ENCODE data around the gene DACT1. TPM values are rescaled to one million over a fixed set of nuclear protein-coding genes. Genes with fewer than 3 reads are reported as not detected.

DACT1 gene
- total and polyA plus RNA-seq, 2 donors (not counting 1 experiment from before 2014, with no cell fraction given) = 10.2 to 10.6 TPM

DNA sequence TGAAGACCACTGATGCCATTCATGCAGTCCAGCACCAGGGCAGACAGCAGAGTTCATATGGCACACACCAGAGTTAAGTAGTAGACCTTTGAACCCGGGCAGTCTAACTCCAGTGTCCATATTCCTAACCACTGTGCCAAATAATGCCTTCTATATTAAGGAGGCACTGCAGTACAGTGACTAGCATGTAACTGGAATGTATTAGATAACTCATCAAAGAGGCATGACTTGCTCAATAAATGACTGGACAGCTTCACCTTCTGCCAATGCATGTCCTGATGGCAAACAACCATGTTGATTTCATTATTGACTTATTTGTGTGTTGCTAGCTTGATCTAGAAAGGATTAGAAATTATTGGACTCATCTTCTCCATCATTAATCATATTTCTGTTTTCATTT is 40.2 kb downstream of the DACT1 start:
- Histone ChIP-seq H3K4me1 (ENCODE audit: control insufficient read depth, extremely low read depth, insufficient read depth, low read length) (no peaks in the 10 kb centered on the region), H4K20me1 (ENCODE audit: control insufficient read depth, extremely low read depth, insufficient read depth, low read length) (no peaks in the 10 kb centered on the region), H3K4me3 (replicated peaks in 1 of 4; ENCODE audit: control extremely low read depth in 1 of 4, insufficient read depth in 1 of 4, low read depth in 3 of 4, low read length in 4 of 4) (no peak overlapping the region), H3K4me2 (ENCODE audit: extremely low read depth, insufficient read depth, low read length) (no peak overlapping the region), H3K27me3 (ENCODE audit: control insufficient read depth, insufficient read depth, low read length) (no peaks in the 10 kb centered on the region), H3K9me3 (ENCODE audit: control insufficient read depth, insufficient read depth, low read depth, low read length) (no peaks in the 10 kb centered on the region), H3K79me2 (ENCODE audit: control insufficient read depth, insufficient read depth, low read length) (no peaks in the 10 kb centered on the region), H3K9ac (ENCODE audit: insufficient read depth, low read length) (no peak overlapping the region), H3K36me3 (ENCODE audit: control insufficient read depth, insufficient read depth, low read length) (no peaks in the 10 kb centered on the region), H3K27ac (ENCODE audit: insufficient read depth, low read length) (no peak overlapping the region), H2AFZ (ENCODE audit: low read length) (no peak overlapping the region)
- no peak for DNase-seq (ENCODE audit: low read depth in 2 of 2)
- no peak for TF ChIP-seq EZH2 (IDR thresholded peaks at IDR 0.05; ENCODE audit: low read length, missing control alignments)
- TF ChIP-seq, protein P1, sequence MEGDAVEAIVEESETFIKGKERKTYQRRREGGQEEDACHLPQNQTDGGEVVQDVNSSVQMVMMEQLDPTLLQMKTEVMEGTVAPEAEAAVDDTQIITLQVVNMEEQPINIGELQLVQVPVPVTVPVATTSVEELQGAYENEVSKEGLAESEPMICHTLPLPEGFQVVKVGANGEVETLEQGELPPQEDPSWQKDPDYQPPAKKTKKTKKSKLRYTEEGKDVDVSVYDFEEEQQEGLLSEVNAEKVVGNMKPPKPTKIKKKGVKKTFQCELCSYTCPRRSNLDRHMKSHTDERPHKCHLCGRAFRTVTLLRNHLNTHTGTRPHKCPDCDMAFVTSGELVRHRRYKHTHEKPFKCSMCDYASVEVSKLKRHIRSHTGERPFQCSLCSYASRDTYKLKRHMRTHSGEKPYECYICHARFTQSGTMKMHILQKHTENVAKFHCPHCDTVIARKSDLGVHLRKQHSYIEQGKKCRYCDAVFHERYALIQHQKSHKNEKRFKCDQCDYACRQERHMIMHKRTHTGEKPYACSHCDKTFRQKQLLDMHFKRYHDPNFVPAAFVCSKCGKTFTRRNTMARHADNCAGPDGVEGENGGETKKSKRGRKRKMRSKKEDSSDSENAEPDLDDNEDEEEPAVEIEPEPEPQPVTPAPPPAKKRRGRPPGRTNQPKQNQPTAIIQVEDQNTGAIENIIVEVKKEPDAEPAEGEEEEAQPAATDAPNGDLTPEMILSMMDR (conservative IDR thresholded peaks at IDR 0.05 in 1 of 2, IDR thresholded peaks at IDR 0.05 in 1 of 2; ENCODE audit: low read depth in 1 of 2, low read length in 2 of 2) = no peak

- Histone ChIP-seq H4K20me1 (ENCODE audit: control insufficient read depth, extremely low read depth, insufficient read depth, low read length) (no peaks in the 10 kb centered on the region), H3K27ac (ENCODE audit: insufficient read depth, low read length) (no peak overlapping the region), H3K27me3 (ENCODE audit: control insufficient read depth, insufficient read depth, low read length) (no peaks in the 10 kb centered on the region), H3K4me1 (ENCODE audit: control insufficient read depth, extremely low read depth, insufficient read depth, low read length) (no peaks in the 10 kb centered on the region), H3K79me2 (ENCODE audit: control insufficient read depth, insufficient read depth, low read length) (no peaks in the 10 kb centered on the region), H3K9me3 (ENCODE audit: control insufficient read depth, insufficient read depth, low read depth, low read length) (no peaks in the 10 kb centered on the region), H3K4me2 (ENCODE audit: extremely low read depth, insufficient read depth, low read length) (no peak overlapping the region), H3K9ac (ENCODE audit: insufficient read depth, low read length) (no peak overlapping the region), H2AFZ (ENCODE audit: low read length) (no peak overlapping the region), H3K4me3 (replicated peaks in 1 of 4; ENCODE audit: control extremely low read depth in 1 of 4, insufficient read depth in 1 of 4, low read depth in 3 of 4, low read length in 4 of 4) (no peak overlapping the region), H3K36me3 (ENCODE audit: control insufficient read depth, insufficient read depth, low read length) (no peaks in the 10 kb centered on the region)
- TF ChIP-seq, protein P1 (conservative IDR thresholded peaks at IDR 0.05 in 1 of 2, IDR thresholded peaks at IDR 0.05 in 1 of 2; ENCODE audit: low read depth in 1 of 2, low read length in 2 of 2) = no peak
- TF ChIP-seq EZH2 (IDR thresholded peaks at IDR 0.05; ENCODE audit: low read length, missing control alignments) = no peak
- no peak for DNase-seq (ENCODE audit: low read depth in 2 of 2)
Observed at GRCh38 chr14:58680698-58681097, 42.9 kb downstream of the DACT1 start.

- no peak for DNase-seq (ENCODE audit: low read depth in 2 of 2)
- H3K4me1 ChIP-seq (ENCODE audit: control insufficient read depth, extremely low read depth, insufficient read depth, low read length) = no peaks in the 10 kb centered on the region
- no peaks in the 10 kb centered on the region for H3K27me3 ChIP-seq (ENCODE audit: control insufficient read depth, insufficient read depth, low read length)
- H3K36me3 ChIP-seq (ENCODE audit: control insufficient read depth, insufficient read depth, low read length) = no peaks in the 10 kb centered on the region
- H4K20me1 ChIP-seq (ENCODE audit: control insufficient read depth, extremely low read depth, insufficient read depth, low read length) = no peaks in the 10 kb centered on the region
- no peaks in the 10 kb centered on the region for H3K79me2 ChIP-seq (ENCODE audit: control insufficient read depth, insufficient read depth, low read length)
- no peak overlapping the region for H3K4me2 ChIP-seq (ENCODE audit: extremely low read depth, insufficient read depth, low read length)
- H3K4me3 ChIP-seq (replicated peaks in 1 of 4; ENCODE audit: control extremely low read depth in 1 of 4, insufficient read depth in 1 of 4, low read depth in 3 of 4, low read length in 4 of 4) = no peak overlapping the region
- TF ChIP-seq EZH2 (IDR thresholded peaks at IDR 0.05; ENCODE audit: low read length, missing control alignments) = no peak
- TF ChIP-seq, protein P1 (conservative IDR thresholded peaks at IDR 0.05 in 1 of 2, IDR thresholded peaks at IDR 0.05 in 1 of 2; ENCODE audit: low read depth in 1 of 2, low read length in 2 of 2) = no peak
- no peak overlapping the region for H3K27ac ChIP-seq (ENCODE audit: insufficient read depth, low read length)
- H3K9me3 ChIP-seq (ENCODE audit: control insufficient read depth, insufficient read depth, low read depth, low read length) = no peaks in the 10 kb centered on the region
- no peak overlapping the region for H3K9ac ChIP-seq (ENCODE audit: insufficient read depth, low read length)
- H2AFZ ChIP-seq (ENCODE audit: low read length) = no peak overlapping the region
Observed at GRCh38 chr14:58687232-58687795, 49.6 kb downstream of the DACT1 start.

Measured in fibroblast of lung (primary cell).